Progenitor cell of endocrine pancreas (in vitro differentiated cells): Measurements from ENCODE around the gene SEMA4D. TPM values are rescaled to one million over a fixed set of nuclear protein-coding genes. Genes with fewer than 3 reads are reported as not detected.

ENCODE experiments used
- DNase-seq: peaks from one replicate; pipeline ENCODE4 v3.0.0; 2021; ENCODE audit warnings: low spot score; ENCODE audit not compliant: unreplicated experiment
- H3K27ac Mint-ChIP-seq: 2 replicates; pipeline ENCODE4 v1.8.0; 2021; ENCODE audit warnings: mild to moderate bottlenecking, moderate library complexity, mixed read lengths
- H3K27me3 Mint-ChIP-seq: 2 replicates; pipeline ENCODE4 v1.8.0; 2021; ENCODE audit warnings: mixed read lengths
- H3K36me3 Mint-ChIP-seq: 2 replicates; pipeline ENCODE4 v1.8.0; 2022; ENCODE audit warnings: mixed read lengths; ENCODE audit not compliant: insufficient read depth
- H3K4me1 Mint-ChIP-seq: 2 replicates; pipeline ENCODE4 v1.8.0; 2021; ENCODE audit warnings: low read depth, mixed read lengths
- H3K4me3 Mint-ChIP-seq: 2 replicates; pipeline ENCODE4 v1.8.0; 2021; ENCODE audit warnings: low read depth, mild to moderate bottlenecking, moderate library complexity, mixed read lengths
- H3K9me3 Mint-ChIP-seq: 2 replicates; pipeline ENCODE4 v1.8.0; 2021; ENCODE audit warnings: low read depth, mixed read lengths
- CTCF ChIP-seq: fragments of 200-600 bp; sonication (generic); IDR thresholded peaks from one replicate; pipeline ENCODE4 v1.5.0; 2021; ENCODE audit warnings: antibody characterized with exemption, mild to moderate bottlenecking; ENCODE audit not compliant: unreplicated experiment
- total RNA-seq: library from RNA; stranded (reverse); gene quantifications from 2 replicates; pipeline ENCODE4 v1.2.1, GENCODE V29; 2021

SEMA4D gene
- total RNA-seq, 1 donor from 2014 or later, result 63.1 TPM

- peaks cover 13% of the 10 kb centered on the region for H3K36me3 Mint-ChIP-seq
- H3K27me3 Mint-ChIP-seq, result no peaks in the 10 kb centered on the region
- DNase-seq, result no peak
- H3K4me1 Mint-ChIP-seq, result peaks cover 1% of the 10 kb centered on the region
- H3K27ac Mint-ChIP-seq, result peak overlapping the region; percentile 85
- H3K4me3 Mint-ChIP-seq, result no peak overlapping the region
- H3K9me3 Mint-ChIP-seq, result peaks cover 4% of the 10 kb centered on the region
- TF ChIP-seq CTCF, result no peak
Observed at GRCh38 chr9:89407070-89407469, 90.8 kb downstream of the SEMA4D start.

GRCh38 chr9:89405826-89406225 lies 92.1 kb downstream of the SEMA4D start:
- Mint-ChIP-seq H3K4me3 (no peak overlapping the region), H3K4me1 (no peaks in the 10 kb centered on the region), H3K36me3 (peaks cover 10% of the 10 kb centered on the region), H3K27me3 (no peaks in the 10 kb centered on the region), H3K27ac (no peak overlapping the region), H3K9me3 (peaks cover 4% of the 10 kb centered on the region)
- TF ChIP-seq CTCF, result no peak
- no peak for DNase-seq

- Mint-ChIP-seq H3K27ac (no peak overlapping the region), H3K9me3 (peaks cover 4% of the 10 kb centered on the region), H3K4me1 (no peaks in the 10 kb centered on the region), H3K4me3 (no peak overlapping the region), H3K27me3 (no peaks in the 10 kb centered on the region), H3K36me3 (peaks cover 5% of the 10 kb centered on the region)
- TF ChIP-seq CTCF, result no peak
- no peak for DNase-seq
Observed at GRCh38 chr9:89404074-89404473, 93.8 kb downstream of the SEMA4D start.

- H3K27me3 Mint-ChIP-seq, result no peaks in the 10 kb centered on the region
- no peak for DNase-seq
- no peak for TF ChIP-seq CTCF
Observed at GRCh38 chr9:89402695-89403427, 95.1 kb downstream of the SEMA4D start.

GRCh38 chr9:89400403-89401116 lies 97.4 kb downstream of the SEMA4D start:
- no peak for DNase-seq
- Mint-ChIP-seq H3K27me3 (no peaks in the 10 kb centered on the region), H3K27ac (no peak overlapping the region), H3K36me3 (peaks cover 2% of the 10 kb centered on the region), H3K9me3 (no peaks in the 10 kb centered on the region), H3K4me3 (no peak overlapping the region), H3K4me1 (no peaks in the 10 kb centered on the region)
- TF ChIP-seq CTCF, result no peak

More at GRCh38 chr9:89402695-89403427, 95.1 kb downstream of the SEMA4D start:
- Mint-ChIP-seq H3K9me3 (peaks cover 4% of the 10 kb centered on the region), H3K4me3 (no peak overlapping the region), H3K36me3 (peaks cover 5% of the 10 kb centered on the region), H3K4me1 (no peaks in the 10 kb centered on the region), H3K27ac (no peak overlapping the region)
